SKM-1 (cell line): ENCODE data around the gene MYO3A.
"Not testable (repeated sequence)": the region's sequence is repeated elsewhere in the genome, so short reads cannot be mapped to it uniquely, and the experiment has no call there.

Experiments
- DNase-seq: peaks from one replicate; lab custom pipeline; 2025; ENCODE audit not compliant: unreplicated experiment; lab: John Stamatoyannopoulos, UW

Gene MYO3A

DNA sequence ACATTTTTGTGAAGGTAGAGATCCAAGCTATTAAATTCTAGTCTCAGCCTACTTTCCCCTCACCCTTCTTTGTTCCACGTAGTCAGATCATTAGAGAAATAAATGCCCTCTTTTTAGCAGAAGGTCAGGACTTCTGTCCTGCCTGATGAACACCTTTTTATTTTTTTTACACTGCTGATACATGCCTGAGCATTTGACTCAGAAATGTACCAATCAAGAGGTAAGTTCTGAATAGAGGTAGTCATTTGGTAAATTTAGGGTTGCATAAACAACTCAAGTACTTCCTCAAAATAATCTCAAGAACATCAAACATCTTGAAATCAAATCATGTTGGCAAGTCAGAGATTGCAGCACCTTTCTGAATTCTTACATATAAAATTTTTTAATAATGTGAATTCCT, 133.7 kb downstream of the MYO3A start:
- no peak for DNase-seq

DNA sequence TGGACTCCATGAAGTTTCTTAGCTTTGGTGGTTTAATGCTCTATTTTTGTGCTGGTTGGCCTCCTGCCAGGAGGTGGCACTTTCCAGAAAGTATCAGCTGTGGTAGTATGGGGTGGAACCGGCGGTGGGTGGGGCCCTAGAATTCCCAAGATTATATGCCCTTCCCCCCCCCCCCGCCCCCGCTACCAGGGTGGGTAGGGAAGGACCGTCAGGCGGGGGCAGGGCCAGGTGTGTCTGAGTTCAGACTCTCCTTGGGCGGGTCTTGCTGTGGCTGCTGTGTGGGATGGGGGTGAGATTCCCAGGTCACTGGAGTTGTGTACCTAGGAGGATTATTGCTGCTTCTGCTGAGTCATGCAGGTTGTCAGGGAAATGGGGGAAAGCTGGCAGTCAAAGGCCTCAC, 146.9 kb downstream of the MYO3A start:
- DNase-seq: not testable (repeated sequence)

DNA sequence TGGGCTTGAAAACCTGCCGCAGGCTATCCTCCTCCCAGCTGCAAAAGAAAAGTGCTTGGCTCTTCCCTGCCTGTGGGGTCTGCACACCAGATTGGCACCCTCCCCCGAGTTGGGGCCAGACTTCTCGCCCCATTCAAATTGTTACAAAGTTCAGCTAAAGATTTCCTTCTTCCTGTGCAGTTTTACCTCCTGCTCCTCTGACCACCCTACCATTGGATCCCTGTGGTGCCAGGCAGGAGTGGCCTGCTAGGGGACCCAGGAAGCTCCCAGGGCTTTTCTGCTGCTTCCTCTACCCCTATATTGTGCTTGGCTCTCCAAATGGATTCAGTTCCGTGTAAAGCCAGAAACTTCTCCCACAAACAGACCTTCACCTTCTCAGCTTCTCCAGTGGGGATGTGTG, 147.4 kb downstream of the MYO3A start:
- DNase-seq: no peak

DNA sequence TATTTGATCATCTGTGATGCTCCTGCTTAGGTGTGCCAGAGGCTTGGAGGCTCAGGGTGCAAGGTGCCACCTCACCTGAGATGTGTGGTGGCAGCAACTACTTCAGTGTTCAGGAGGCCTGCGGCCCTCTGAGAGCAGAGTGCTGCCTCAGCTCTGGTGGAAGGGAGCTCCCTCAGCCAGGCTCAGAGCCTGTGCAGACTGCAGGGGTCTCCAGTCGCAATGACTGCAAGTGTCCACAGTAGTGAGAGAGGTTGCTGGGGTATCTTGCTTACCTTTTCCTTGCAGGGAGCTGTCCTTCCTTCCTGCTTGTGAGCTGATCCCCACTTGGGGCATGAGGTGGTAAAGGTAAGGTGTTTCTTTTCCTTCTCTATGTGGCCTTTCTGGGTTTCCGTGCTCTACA, 151.5 kb downstream of the MYO3A start:
- DNase-seq: no peak

DNA sequence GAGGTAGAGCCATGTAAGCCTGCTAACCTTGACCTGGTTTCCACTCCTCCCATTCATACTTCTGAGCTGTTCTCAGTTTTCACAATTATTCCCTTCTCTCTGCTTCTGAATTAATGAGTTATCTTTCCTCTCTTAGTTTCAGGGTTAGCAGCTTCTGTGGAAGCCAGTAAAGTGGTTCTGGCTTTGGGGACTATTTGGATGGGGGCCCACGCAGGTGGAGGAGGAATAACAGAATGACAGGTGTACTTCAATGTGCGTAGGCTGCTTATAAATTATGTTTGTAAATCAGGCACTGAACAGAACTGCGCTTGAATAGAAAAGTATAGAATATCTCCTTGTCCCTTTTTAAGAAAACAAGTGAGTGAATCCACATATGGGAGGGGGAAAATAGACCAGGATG, 153.6 kb downstream of the MYO3A start:
- DNase-seq: no peak

DNA sequence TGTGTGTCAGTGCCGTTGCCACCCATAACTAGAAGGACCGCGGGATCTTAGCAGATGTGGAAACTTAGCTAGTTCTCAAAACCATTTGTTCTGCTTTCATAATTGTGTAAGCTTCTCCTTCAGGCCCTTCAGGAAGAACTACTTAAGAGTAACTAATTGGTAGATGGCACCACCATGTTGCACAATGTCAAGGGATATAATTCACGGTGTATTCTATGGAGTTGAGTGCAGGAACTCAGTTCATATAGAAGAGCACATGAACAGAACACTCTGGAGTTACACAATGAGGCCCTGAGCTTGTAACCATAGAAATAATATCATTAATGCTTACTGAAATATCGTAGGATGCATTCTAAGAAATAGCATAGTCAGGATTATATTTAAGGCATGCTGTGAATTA, 156.0 kb downstream of the MYO3A start:
- peak; percentile 21 for DNase-seq

DNA sequence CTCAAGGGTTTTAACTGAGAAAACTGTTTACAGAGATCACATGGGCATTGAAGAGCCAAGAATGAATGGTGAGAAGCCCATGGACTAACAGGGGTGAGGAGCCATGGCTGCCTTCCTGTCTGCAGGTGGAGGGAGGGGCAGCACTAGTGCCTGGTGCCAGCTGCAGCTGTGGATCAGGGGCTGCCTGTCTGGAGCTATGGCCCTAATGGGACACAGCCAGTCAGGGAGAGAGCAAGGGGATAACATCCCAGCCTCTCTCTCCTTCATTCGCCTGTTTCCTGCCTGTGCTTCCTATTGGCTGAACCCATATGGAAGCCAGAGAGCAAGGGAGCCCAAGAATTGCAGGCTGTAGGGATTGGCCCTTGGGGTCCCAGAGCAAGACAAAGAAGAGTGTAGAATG, 156.7 kb downstream of the MYO3A start:
- DNase-seq: no peak

DNA sequence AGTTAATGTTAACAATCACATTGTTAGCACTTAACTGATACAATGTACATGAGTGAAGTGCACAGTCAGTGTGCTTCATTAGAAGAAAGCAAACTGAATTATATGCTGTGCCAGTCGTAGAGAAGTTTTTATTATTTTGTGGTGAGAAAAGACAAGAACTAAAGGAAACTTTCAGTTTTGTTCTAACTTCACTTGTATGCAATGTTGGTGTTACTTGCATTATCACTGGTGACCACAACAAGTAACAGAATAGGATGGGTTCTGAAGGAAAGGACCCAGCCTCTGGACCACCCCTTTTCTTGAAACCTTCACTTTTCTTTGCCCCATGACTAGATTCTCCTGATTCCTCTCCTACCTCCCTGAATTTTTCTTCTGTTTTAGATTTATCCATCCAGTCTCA, 159.2 kb downstream of the MYO3A start:
- no peak for DNase-seq

DNA sequence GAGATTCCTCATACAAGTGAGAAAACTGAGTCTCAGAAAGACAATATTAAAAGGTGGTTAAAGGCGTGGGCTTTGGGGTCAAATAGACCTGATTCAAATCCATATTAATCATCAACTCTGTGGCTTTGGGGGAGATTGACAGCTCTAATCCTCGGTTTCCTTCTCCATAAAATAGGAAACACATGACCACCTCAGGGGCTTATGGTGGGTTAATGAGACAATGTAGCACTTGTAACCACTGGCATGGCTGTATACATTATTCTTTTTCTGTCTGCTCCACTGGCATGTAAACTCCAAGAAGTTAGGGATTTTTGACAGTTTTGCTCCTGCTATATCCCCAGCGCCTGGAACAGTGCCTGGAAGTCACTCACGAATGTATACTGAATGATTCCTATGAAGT, 161.8 kb downstream of the MYO3A start:
- DNase-seq: no peak

DNA sequence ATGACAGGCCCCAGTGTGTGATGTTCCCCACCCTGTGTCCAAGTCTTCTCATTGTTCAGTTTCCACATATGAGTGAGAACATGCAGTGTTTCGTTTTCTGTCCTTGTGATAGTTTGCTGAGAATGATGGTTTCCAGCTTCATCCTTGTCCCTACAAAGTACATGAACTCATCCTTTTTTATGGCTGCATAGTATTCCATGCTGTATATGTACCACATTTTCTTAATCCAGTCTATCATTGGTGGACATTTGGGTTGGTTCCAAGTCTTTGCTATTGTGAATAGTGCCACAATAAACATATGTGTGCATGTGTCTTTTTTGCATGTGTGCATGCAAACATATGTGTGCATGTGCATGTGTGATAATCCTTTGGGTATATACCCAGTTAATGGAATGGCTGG, 163.5 kb downstream of the MYO3A start:
- DNase-seq: not testable (repeated sequence)

DNA sequence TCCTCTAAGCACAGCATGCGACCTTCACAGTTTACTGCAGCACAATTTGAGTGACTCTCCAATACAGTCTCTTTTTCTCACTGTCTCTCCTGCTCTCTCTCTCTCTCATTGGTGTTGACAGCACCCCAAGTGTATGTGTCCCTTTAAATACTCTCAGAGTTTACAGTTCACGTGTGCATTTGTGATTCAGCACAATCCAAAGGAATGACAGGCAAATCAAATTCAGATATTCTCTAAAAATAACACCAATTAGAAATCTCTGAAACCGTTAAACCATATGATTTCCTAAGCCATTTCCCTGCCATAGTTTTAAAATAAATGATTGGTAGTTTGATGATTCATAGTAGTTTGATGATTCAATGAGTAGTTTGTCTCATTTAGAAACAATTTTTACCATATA, 178.5 kb downstream of the MYO3A start:
- DNase-seq: no peak

DNA sequence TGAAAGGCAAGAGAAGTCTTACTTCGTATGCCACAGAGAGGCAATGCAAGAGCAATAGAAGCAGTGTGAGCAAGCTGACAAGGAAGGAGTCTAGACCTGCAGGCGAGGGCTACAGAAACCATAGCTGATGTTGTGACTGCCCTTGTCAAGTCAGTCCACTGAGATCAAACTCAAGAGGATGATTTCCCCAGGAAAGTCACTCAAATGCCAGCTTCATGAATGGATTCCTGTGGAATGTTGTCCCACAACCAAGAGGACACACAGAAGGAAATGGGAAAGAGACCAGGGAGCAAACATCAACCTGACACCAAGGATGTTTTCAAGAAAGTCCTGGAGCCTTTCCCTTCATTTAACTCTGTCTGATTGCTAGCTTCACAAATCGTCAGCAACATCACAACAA, 204.6 kb downstream of the MYO3A start:
- DNase-seq: no peak

DNA sequence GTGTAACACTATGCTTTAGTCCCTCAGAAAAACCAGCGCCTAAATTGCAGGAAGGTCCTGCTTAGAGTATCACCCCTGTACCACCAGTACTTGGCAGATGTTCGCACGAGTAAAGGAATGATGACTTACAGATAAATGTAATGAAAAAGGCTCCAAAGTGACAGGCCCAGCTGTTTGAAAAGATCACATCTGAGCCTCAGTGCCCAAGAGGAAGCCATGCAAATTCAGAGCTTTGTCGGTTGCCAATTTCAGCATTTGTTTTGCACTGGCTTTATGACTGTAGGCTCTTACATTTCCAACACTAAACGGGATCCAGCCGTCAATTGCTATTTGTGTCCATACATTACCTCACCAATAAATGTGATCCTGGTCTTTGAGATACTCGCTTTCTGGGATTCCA, 222.0 kb downstream of the MYO3A start:
- DNase-seq: no peak

DNA sequence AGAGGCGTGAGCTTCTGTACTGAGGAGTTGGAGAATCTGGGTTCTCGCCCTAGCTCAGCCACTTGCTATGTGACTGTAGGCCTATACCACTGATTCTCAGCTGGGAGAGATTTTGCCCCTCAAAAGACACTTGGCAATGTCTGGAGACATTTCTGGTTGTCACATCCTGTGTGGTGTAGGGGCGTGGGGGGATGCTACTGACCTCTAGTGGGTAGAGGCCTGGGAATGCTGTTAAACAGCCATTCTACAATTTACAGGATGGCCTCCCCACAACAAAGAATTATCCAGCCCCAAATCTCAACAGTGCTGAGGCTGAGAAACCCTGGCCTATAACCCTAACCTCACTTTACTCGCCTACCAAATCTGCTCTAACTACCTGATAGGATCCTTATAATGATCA, 223.7 kb downstream of the MYO3A start:
- no peak for DNase-seq

DNA sequence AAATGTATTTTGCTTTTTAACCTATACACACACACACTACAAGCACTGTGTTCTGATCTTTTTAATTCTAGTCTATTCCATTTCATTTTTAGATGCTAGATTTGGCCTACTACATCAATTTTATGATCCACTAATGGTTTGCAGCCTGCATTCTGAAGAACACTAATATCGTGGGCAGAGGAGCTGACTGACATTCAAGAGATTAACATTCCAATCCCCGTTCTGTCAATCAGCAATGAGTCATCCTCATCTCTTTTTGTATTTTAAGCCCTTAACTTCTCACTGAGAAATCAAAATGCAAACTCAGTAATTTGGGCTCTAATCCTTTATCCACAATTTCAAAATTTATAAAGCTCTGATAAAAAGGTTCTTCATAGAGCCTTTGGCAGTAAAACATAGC, 235.4 kb downstream of the MYO3A start:
- no peak for DNase-seq

DNA sequence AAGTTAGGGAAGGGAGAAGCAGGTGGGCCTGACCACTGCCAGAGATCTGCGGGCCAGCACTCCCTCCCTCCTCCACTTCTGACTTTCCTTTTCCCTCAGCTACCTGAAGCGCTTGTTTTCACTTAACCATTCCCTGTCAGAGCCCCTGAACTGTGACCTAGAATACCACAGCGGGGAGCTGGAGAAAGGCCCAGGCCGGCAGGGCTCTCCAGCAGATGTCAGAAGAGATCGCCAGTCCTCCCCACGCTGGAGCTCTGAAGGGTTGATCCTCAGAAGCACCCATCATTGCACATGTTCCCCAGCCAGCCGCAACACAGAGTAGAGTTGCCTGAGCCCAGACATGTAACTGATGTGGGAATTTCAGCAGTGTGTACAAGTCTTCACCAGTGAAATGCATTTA, 238.1 kb downstream of the MYO3A start:
- no peak for DNase-seq

DNA sequence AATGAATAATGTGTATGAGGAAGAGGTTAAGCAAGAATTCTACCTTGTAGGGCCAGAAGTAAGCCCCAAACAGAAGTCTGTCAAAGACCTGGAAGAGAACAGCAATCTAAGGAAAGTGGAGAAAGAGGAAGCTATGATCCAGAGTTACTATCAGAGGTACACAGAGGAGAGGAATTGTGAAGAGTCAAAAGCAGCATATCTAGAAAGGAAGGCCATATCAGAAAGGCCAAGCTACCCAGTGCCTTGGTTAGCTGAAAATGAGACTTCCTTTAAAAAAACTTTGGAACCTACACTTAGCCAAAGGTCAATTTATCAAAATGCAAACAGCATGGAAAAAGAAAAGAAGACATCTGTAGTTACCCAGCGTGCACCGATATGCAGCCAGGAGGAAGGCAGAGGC, 239.8 kb downstream of the MYO3A start:
- no peak for DNase-seq

DNA sequence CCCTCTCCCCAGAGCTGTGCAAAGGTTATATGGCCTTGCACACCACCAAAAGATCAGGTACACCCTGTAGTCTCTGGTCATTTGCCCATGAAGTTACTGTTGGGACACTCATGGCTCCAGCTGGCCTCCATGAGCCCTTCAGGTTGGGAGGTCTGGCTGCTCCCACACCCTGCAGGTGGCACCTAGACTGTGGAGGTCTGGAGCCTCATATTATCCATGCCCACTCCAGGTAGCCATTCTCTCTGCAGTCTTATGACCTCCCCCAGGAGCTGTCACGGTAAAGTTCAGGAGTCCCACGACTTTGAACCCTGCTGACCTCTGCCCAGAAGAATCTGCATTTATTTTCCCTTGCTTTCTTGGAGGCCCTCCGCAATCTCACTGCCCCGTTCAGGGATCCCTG, 243.3 kb downstream of the MYO3A start:
- DNase-seq: no peak

DNA sequence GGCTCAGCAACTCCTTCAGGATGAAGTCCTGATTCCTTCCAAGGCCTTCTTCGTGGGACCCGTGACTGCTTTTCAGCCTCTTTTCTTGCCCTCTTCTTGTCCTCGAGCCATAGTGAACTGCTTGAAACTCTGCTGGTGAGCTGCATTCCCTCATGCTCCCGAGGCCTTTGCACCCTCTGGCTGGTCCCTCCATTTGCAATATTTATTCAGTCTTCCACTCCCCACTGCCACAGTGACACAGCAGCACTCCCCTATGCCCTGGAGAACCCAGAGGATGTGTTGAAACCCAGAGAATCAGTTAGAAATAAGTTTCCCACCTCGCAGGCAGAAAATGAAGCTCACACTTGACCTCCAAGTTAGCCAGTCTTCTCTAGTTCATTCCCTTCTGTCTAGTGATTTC, 260.2 kb downstream of the MYO3A start:
- no peak for DNase-seq

DNA sequence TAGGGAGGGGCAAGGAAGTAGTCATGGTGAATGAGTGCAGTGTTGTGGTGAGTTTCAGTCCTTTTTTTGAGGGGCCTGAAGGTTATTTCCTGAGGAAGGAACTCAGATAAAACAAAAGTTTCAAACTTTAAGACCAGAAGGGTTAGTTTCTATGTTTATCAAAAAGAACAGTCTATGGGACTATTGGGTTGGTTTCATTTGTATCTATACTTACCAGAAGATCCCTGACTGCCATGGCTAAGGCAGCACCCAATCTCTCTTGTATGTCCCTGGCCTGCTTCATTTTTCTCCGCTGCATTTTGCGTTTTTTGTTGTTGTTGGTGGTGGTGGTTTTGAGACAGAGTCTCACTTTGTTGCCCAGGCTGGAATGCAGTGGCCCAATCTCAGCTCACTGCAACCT, 263.2 kb downstream of the MYO3A start:
- no peak for DNase-seq

DNA sequence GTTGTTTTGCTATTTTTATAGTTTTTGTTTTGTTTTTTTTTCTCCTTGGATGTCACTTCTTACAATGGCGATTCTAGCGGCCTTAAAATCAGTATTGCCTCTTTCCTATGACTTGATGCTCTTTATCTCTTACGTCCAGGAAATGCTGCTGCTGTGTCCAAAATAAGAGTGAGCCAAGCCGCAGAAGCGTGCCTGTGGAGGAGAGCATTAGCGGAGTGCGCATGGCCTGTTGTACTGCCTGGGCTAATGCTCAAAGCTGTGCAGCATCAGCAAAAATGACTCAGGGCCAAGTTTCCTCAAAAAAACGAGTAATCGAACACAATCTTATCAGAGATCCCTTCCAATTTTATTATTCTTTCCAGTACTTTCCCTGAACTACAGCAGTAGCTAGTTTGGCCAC, 264.1 kb downstream of the MYO3A start:
- no peak for DNase-seq

DNA sequence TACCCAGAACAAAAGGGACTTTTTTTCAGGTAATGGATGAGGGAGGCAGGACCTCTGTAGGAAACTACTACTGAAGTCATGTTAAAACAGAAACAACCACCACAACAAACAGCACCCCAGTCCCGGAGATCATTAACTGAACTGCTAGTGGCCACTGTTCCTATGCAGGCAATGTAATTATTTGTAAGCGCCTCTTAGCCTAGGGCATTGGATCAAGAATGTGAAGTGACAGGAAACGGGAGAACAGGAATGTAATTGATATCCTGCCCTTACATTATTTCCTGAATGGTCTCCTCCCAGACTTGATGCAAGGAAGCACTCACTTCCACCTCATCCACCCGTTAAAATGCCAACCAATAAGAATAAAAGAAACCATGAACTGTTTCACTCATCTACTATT, 265.8 kb downstream of the MYO3A start:
- DNase-seq: no peak

DNA sequence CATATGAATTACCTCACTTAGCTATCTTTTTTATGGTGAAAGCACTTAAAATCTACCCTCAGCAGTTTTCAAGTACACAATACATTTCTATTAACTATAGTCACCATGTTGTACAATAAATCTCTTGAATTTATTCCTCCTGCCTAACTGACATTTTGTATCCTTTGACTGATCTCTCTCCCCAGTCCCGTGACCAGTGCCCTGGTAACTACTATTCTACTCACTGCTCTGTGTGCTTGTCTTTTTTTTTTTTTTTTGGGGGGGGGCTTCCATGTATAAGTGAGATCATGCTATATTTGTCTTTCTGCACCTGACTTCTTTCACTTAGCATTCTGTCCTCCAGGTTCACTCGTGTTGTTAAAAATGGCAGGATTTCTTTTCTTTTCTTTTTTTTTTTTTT, 271.2 kb downstream of the MYO3A start:
- DNase-seq: no peak

DNA sequence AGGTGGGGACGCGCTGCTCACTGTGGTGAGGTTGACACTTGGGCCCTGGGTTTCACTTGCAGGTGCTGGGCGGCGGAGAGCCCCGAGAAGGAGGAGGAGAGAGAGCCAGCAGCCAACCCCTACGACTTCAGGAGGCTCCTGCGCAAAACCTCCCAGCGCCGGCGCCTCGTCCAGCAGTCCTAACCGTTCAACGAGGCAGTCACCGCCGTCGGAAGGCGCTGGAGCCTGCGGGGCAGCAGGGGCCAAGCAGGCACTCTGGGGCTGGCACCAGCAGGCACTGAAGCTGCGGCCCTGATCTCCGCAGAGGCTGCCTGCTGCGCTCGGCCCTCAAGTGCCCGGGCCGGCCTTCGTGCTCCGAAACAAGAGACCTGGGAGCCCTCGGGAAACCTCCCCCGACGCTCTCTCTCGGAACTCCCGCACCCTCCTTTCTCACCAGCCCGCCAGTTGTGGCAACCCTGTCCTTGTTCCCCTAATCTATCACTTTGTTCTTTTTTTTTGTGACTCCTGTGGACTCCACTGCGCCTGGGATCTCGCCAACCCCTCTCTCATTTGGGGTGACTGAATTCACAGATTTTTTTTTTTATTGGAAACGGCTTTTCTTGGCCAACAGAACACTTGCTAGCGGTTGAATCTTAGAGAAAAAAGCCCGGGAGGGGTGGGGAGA, 277.9 kb downstream of the MYO3A start:
- no peak for DNase-seq
